ENCODE data around the gene BMPR1A. TPM values are rescaled to one million over a fixed set of nuclear protein-coding genes. Genes with fewer than 3 reads are reported as not detected.

Gene BMPR1A
- total RNA-seq, 1 experiment from 2014 or later, result 42.6 TPM

GRCh38 chr10:86861351-86861750, 104.9 kb downstream of the BMPR1A start (continued):
- TF ChIP-seq, protein P1, sequence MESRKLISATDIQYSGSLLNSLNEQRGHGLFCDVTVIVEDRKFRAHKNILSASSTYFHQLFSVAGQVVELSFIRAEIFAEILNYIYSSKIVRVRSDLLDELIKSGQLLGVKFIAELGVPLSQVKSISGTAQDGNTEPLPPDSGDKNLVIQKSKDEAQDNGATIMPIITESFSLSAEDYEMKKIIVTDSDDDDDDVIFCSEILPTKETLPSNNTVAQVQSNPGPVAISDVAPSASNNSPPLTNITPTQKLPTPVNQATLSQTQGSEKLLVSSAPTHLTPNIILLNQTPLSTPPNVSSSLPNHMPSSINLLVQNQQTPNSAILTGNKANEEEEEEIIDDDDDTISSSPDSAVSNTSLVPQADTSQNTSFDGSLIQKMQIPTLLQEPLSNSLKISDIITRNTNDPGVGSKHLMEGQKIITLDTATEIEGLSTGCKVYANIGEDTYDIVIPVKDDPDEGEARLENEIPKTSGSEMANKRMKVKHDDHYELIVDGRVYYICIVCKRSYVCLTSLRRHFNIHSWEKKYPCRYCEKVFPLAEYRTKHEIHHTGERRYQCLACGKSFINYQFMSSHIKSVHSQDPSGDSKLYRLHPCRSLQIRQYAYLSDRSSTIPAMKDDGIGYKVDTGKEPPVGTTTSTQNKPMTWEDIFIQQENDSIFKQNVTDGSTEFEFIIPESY (IDR thresholded peaks at IDR 0.05; ENCODE audit: extremely low read depth, insufficient replicate concordance, low read length), result no peak
- no peak for TF ChIP-seq ZFX (IDR thresholded peaks at IDR 0.05)

GRCh38 chr10:86862373-86862772, 106.0 kb downstream of the BMPR1A start:
- Histone ChIP-seq H3K79me2 (ENCODE audit: insufficient read depth, low read length) (no peaks in the 10 kb centered on the region), H4K20me1 (ENCODE audit: insufficient read depth) (no peaks in the 10 kb centered on the region), H3K9me3 (ENCODE audit: control insufficient read depth in 1 of 2, insufficient read depth in 1 of 2, low read depth in 1 of 2, low read length in 2 of 2) (no peaks in the 10 kb centered on the region), H3K4me3 (replicated peaks in 1 of 2; ENCODE audit: low read depth in 1 of 2, low read length in 2 of 2) (no peak overlapping the region), H2AFZ (ENCODE audit: low read depth, low read length, poor library complexity, severe bottlenecking) (no peak overlapping the region), H3K9me2 (ENCODE audit: insufficient read depth) (peaks cover 4% of the 10 kb centered on the region; the same call in 1 of the 2 replicates), H3K27ac (ENCODE audit: low read depth, low read length) (no peak overlapping the region), H3K4me2 (ENCODE audit: low read length) (no peak overlapping the region), H3K27me3 (ENCODE audit: insufficient read depth, low read length) (no peaks in the 10 kb centered on the region), H3K9ac (ENCODE audit: low read length) (no peak overlapping the region), H3K4me1 (ENCODE audit: control insufficient read depth in 1 of 2, insufficient read depth in 2 of 2, low read length in 2 of 2) (no peaks in the 10 kb centered on the region), H3K36me3 (ENCODE audit: control insufficient read depth in 1 of 2, insufficient read depth in 2 of 2, low read length in 2 of 2) (0 out of 4 replicates have a peak, but pooled peaks cover 0 to 2% of the 10 kb centered on the region in 2 experiments)
- no TSS peak for BruUV-seq (replicated peaks)
- no peak for DNase-seq (ENCODE audit: low read depth, low spot score)
- intact Hi-C loops (cut with micrococcal nuclease), result no loop called here
- ATAC-seq, result no peak
- CTCF ChIA-PET, result no interaction called here
- POLR2A ChIA-PET, result no interaction called here
- RAD21 ChIA-PET (ENCODE audit: low non-redundant PET in 1 of 2, low total read pairs in 2 of 2, uncharacterized antibody in 2 of 2, unreplicated experiment in 2 of 2), result no interaction called here
- TF ChIP-seq TCF7L2 (IDR thresholded peaks at IDR 0.05; ENCODE audit: borderline replicate concordance, extremely low read depth, insufficient read depth, insufficient read length) (no peak), JUND (IDR thresholded peaks at IDR 0.05) (no peak), ZNF274 (IDR thresholded peaks at IDR 0.05; ENCODE audit: low read depth, low read length) (no peak), ELF1 (IDR thresholded peaks at IDR 0.05; ENCODE audit: borderline replicate concordance, low read depth) (no peak), CBX3 (IDR thresholded peaks at IDR 0.05; ENCODE audit: low read depth) (no peak), CEBPB (IDR thresholded peaks at IDR 0.05; ENCODE audit: low read depth) (no peak)
- TF ChIP-seq, protein P2, sequence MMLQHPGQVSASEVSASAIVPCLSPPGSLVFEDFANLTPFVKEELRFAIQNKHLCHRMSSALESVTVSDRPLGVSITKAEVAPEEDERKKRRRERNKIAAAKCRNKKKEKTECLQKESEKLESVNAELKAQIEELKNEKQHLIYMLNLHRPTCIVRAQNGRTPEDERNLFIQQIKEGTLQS (IDR thresholded peaks at IDR 0.05), result no peak
- TF ChIP-seq, protein P3, sequence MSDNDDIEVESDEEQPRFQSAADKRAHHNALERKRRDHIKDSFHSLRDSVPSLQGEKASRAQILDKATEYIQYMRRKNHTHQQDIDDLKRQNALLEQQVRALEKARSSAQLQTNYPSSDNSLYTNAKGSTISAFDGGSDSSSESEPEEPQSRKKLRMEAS (IDR thresholded peaks at IDR 0.05), result no peak
